ENCODE results near the gene ARHGAP4.

Gene ARHGAP4

DNA sequence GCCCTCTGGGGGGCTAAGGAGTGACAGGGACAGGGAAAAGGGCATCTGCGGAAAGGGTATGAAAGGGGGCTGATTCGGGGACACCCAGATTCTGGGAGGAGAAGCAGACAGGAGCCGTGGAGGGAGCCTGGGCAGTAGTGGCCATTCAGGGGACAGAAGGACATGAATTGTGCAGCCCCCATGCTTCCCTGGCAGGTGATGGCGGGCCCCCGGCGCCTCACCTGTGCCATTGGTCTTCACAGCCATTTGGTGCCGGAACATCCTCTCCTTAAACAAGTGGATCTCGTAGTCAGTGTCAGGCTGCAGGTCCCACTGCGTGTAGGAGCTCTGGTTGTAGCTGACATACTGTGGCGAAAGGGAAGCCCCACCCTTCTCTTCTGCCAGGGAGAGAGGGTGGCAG is 62.0 kb downstream of the ARHGAP4 start:
- Histone ChIP-seq H3K9me3 (ENCODE audit: control insufficient read depth, low read length) (no peaks in the 10 kb centered on the region), H3K4me1 (ENCODE audit: control insufficient read depth, insufficient read depth, low read length, poor library complexity, severe bottlenecking) (no peaks in the 10 kb centered on the region), H3K36me3 (ENCODE audit: control insufficient read depth, insufficient read depth, low read length) (peaks cover 20% of the 10 kb centered on the region), H3K27ac (ENCODE audit: low read depth, low read length, severe bottlenecking) (no peak overlapping the region), H3K4me3 (ENCODE audit: extremely low read depth, insufficient read depth, low read length, poor library complexity, severe bottlenecking) (no peak overlapping the region)
- WGBS, 2 experiments (ENCODE audit: insufficient coverage in 2 of 2): 100% methylated on average over 1 to 2 of the region's 10 CpGs

DNA sequence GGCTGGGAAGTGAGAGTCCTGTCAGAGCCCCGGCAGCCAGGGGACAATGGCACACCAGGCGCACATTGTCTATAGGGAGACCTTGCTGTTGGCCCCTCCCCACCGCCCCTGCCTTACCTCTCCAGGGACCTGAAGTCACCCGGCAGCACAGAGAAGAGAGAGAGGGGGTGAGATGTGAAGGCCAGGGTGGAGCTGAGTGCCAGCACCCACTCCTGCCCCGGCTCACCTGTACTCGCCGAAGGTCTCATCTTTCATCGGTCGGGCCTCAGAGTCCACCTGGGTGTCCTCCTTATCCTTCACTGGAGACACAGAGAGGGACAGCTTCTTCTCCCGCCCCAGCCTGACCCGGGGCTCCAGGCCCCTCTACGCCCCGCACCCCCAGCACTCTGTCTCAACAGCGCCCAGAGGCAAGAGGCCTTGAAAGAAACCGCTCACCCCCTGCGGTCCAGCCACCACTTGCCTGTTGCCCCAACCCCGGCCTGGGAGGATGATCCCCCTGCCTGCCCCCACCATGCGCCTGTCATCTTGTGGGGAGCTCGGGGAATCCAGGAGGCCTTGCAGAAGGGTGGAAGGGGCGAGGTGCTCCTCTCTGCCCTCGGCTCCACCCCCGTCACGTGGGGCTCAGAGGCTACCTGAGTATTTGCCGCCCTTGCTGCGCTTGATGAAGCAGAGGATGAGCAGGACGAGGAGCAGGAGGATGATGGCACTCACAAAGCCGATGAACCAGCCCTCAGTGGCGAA is 62.6 kb downstream of the ARHGAP4 start:
- peaks cover 16% of the 10 kb centered on the region for H3K36me3 ChIP-seq (ENCODE audit: control insufficient read depth, insufficient read depth, low read length)
- H3K9me3 ChIP-seq (ENCODE audit: control insufficient read depth, low read length): no peaks in the 10 kb centered on the region
- no peak overlapping the region for H3K4me3 ChIP-seq (ENCODE audit: extremely low read depth, insufficient read depth, low read length, poor library complexity, severe bottlenecking)
- 93 to 94% methylated on average over 10 to 11 of the region's 28 CpGs for WGBS, 2 experiments (ENCODE audit: insufficient coverage in 2 of 2)
- H3K4me1 ChIP-seq (ENCODE audit: control insufficient read depth, insufficient read depth, low read length, poor library complexity, severe bottlenecking): no peaks in the 10 kb centered on the region
- H3K27ac ChIP-seq (ENCODE audit: low read depth, low read length, severe bottlenecking): no peak overlapping the region

DNA sequence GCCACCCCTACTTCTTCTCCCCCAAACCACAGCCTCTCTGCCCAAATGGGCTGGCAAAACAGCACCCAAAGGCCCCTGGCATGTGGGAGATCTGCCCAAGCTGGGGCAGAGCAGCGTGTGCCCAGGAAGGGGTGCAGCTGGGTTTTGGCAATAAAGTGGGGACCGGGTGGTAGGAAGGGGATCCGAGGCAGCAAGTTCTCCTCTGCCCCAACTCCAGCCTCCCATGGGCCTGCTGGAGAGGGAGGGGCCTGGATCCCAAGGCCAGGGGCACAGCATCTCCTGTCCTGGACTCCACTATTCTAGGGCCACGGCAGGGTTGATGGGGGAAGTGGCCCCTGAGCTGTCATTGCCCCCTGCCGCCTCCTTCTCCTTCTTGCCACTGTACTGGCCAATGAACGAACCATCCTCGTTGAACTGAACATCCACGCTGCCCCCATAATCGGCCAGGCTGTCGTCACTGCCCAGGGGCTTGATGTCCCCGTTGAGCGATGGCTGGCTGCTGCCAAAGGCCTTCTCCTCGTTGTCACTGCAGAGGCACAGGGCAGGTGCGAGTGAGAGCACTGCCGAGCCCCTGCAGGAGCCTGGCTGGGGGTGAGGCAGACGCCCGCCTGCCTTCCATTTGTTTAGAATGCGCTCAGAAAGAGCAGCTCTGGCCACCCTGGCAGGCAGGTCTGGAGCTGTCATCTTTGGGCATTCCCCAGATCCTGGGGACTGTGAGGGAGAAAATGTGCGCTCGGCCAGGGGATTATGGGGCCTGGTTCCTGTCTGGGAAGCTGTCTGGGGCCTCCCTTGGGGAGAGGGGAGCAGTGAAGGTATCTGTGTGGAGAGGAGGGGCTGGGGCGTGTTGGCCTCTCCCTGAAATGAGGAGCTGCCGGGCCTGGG is 63.5 kb downstream of the ARHGAP4 start:
- H3K27ac ChIP-seq (ENCODE audit: low read depth, low read length, severe bottlenecking): no peak overlapping the region
- 63 to 72% methylated on average over 6 to 10 of the region's 22 CpGs for WGBS, 2 experiments (ENCODE audit: insufficient coverage in 2 of 2)

DNA sequence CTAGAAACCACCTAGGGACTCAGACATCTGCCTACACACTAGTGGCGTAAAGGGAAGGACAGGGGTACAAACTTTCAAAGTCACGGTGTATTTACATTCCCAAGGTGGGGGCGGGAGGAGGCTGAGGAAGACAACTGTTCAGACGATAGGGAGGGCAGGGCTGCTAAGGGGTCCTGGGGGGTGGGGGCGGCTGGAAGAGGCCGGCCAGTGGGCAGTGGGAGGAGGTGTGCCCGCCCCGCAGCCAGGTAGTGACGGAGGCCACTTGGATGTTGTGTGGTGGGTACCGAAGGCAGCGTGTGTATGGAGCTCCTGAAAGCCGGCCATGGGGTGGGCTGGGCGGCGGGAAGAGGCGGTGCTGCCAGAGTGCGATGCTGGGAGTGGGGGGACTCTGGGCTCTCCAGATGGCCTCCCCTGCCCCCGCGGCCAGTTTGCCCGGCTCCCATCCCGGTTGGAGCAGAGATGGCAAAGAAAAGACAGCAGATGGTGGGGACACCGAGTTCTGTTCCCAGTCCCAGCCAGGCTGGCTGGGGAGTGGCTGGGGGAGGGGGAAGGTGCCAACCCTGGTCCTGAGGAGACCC is 64.2 kb downstream of the ARHGAP4 start:
- Histone ChIP-seq H3K4me3 (ENCODE audit: extremely low read depth, insufficient read depth, low read length, poor library complexity, severe bottlenecking) (no peak overlapping the region), H3K27ac (ENCODE audit: low read depth, low read length, severe bottlenecking) (no peak overlapping the region), H3K9me3 (ENCODE audit: control insufficient read depth, low read length) (no peaks in the 10 kb centered on the region), H3K4me1 (ENCODE audit: control insufficient read depth, insufficient read depth, low read length, poor library complexity, severe bottlenecking) (no peaks in the 10 kb centered on the region), H3K36me3 (ENCODE audit: control insufficient read depth, insufficient read depth, low read length) (peaks cover 16% of the 10 kb centered on the region)
- WGBS, 2 experiments (ENCODE audit: insufficient coverage in 2 of 2): 94% methylated on average over 12 of the region's 21 CpGs; no CpG with 5 or more reads in 1 of the 2 experiments

More for the DNA sequence above, 63.5 kb downstream of the ARHGAP4 start:
- no peaks in the 10 kb centered on the region for H3K4me1 ChIP-seq (ENCODE audit: control insufficient read depth, insufficient read depth, low read length, poor library complexity, severe bottlenecking)
- H3K4me3 ChIP-seq (ENCODE audit: extremely low read depth, insufficient read depth, low read length, poor library complexity, severe bottlenecking): no peak overlapping the region
- H3K36me3 ChIP-seq (ENCODE audit: control insufficient read depth, insufficient read depth, low read length): peaks cover 16% of the 10 kb centered on the region
- H3K9me3 ChIP-seq (ENCODE audit: control insufficient read depth, low read length): no peaks in the 10 kb centered on the region

DNA sequence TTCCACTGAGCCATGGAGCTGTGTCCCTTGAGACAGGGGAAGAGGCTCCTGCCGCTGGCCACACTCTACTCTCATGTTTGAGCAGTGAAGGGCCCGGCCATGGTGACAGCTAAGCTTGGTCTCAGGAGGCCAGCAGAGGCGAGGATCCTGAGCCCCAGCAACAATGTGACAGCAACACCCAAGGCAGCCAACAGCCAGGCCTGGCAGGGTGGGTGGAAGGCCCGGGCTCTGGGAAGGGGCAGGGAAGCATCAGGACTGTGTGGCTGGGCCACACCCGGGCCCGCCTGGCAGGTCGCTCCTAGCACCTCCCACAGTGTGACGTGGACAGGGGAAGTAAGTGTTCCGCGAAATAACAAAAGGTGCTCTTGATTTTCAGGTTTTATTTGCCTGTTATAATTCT is 64.9 kb downstream of the ARHGAP4 start:
- peaks cover 16% of the 10 kb centered on the region for H3K36me3 ChIP-seq (ENCODE audit: control insufficient read depth, insufficient read depth, low read length)
- H3K9me3 ChIP-seq (ENCODE audit: control insufficient read depth, low read length): no peaks in the 10 kb centered on the region
- 95 to 98% methylated on average over 3 to 6 of the region's 10 CpGs for WGBS, 2 experiments (ENCODE audit: insufficient coverage in 2 of 2)
- H3K4me1 ChIP-seq (ENCODE audit: control insufficient read depth, insufficient read depth, low read length, poor library complexity, severe bottlenecking): no peaks in the 10 kb centered on the region
- H3K27ac ChIP-seq (ENCODE audit: low read depth, low read length, severe bottlenecking): no peak overlapping the region
- H3K4me3 ChIP-seq (ENCODE audit: extremely low read depth, insufficient read depth, low read length, poor library complexity, severe bottlenecking): no peak overlapping the region
